Body of pancreas (tissue), 4 donors: ENCODE results near the gene ASB7.

Source experiments
- POLR2A ChIP-seq, 3 donors: fragments of 450-650 bp; IDR thresholded peaks; one replicate each; pipeline ENCODE4 v1.6.1; 2016; ENCODE audit warnings: antibody characterized with exemption in 3 of 3, mild to moderate bottlenecking in 2 of 3
- TF ChIP-seq, protein P1 (sequence below), 7 experiments: fragments of 450-650 bp in 4 of 7; fragments of 200-600 bp in 3 of 7; sonication (generic) in 3 of 7; IDR thresholded peaks; one replicate each; pipeline ENCODE4 v1.5.1; 2016 to 2019; ENCODE audit warnings: antibody characterized with exemption in 7 of 7

DNA sequence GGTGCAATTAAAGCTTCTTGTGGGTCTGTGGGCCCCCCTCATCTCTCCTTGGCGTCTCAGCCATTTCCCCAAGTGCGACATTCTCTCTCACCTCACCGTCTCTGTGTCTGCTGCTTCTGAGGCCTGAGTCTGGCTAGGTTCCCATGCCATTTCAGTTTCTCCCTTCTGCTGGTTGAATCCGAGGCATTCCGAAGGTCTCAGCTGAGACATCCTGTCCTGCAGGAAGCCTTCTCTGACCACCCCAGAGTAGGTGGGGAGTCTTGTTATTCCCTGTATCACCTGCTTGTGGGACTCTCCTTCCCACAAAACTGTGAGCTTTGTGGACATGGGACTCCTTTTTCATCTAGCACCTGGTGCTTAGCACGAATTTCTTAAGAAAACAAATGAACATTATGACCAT is 78.3 kb downstream of the ASB7 start:
- TF ChIP-seq, protein P1, sequence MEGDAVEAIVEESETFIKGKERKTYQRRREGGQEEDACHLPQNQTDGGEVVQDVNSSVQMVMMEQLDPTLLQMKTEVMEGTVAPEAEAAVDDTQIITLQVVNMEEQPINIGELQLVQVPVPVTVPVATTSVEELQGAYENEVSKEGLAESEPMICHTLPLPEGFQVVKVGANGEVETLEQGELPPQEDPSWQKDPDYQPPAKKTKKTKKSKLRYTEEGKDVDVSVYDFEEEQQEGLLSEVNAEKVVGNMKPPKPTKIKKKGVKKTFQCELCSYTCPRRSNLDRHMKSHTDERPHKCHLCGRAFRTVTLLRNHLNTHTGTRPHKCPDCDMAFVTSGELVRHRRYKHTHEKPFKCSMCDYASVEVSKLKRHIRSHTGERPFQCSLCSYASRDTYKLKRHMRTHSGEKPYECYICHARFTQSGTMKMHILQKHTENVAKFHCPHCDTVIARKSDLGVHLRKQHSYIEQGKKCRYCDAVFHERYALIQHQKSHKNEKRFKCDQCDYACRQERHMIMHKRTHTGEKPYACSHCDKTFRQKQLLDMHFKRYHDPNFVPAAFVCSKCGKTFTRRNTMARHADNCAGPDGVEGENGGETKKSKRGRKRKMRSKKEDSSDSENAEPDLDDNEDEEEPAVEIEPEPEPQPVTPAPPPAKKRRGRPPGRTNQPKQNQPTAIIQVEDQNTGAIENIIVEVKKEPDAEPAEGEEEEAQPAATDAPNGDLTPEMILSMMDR (IDR thresholded peaks at IDR 0.05) = no peak
- TF ChIP-seq POLR2A (IDR thresholded peaks at IDR 0.05) = no peak
